ENCODE data around the gene ERC2.

ERC2 gene

GRCh38 chr3:55598224-55598623 is 870.0 kb downstream of the ERC2 start:
- Histone ChIP-seq H2BK12ac (ENCODE audit: low read length) (no peak overlapping the region), H4K8ac (ENCODE audit: low read depth, low read length) (no peak overlapping the region), H3K27me3 (ENCODE audit: insufficient read depth, low read length) (no peaks in the 10 kb centered on the region), H2AFZ (ENCODE audit: insufficient read depth, low read length, poor library complexity) (no peak overlapping the region), H2AK5ac (ENCODE audit: low read length) (no peak overlapping the region), H3K4me3 (ENCODE audit: low read depth, low read length) (no peak overlapping the region), H4K12ac (ENCODE audit: low read depth, low read length) (no peak overlapping the region), H3K79me2 (ENCODE audit: control insufficient read depth, insufficient read depth, low read length, poor library complexity) (no peaks in the 10 kb centered on the region), H3K4ac (ENCODE audit: low read depth, low read length) (no peak overlapping the region), H3K18ac (ENCODE audit: low read length) (no peak overlapping the region), H2BK5ac (ENCODE audit: low read depth, low read length, poor library complexity) (no peak overlapping the region), H3K9me3 (ENCODE audit: insufficient read depth, low read depth, low read length) (no peaks in the 10 kb centered on the region), H3K23ac (ENCODE audit: low read length) (no peak overlapping the region), H3K14ac (ENCODE audit: low read length) (no peak overlapping the region), H3K36me3 (ENCODE audit: control insufficient read depth in 1 of 2, insufficient read depth in 2 of 2, low read length in 2 of 2) (no peaks in the 10 kb centered on the region), H4K91ac (ENCODE audit: low read depth, low read length) (no peak overlapping the region), H3K4me1 (ENCODE audit: control insufficient read depth in 1 of 2, insufficient read depth in 2 of 2, low read length in 2 of 2) (peaks cover 0 to 7% of the 10 kb centered on the region in 2 experiments), H3K79me1 (ENCODE audit: low read length) (peaks cover 4% of the 10 kb centered on the region), H3K4me2 (ENCODE audit: low read length) (no peak overlapping the region), H3K27ac (ENCODE audit: low read depth, low read length) (no peak overlapping the region), H3K9ac (ENCODE audit: low read length) (no peak overlapping the region), H2BK120ac (ENCODE audit: insufficient read depth, low read length, poor library complexity) (no peak overlapping the region)
- DNase-seq: no peak
- WGBS (ENCODE audit: extremely low coverage, insufficient coverage, insufficient read length): no CpG with 5 or more reads among the region's 2 CpGs

GRCh38 chr3:55597641-55598040 is 870.6 kb downstream of the ERC2 start:
- H2BK120ac ChIP-seq (ENCODE audit: insufficient read depth, low read length, poor library complexity): no peak overlapping the region
- no CpG with 5 or more reads among the region's 4 CpGs for WGBS (ENCODE audit: extremely low coverage, insufficient coverage, insufficient read length)
- H3K27ac ChIP-seq (ENCODE audit: low read depth, low read length): no peak overlapping the region
- no peak overlapping the region for H4K91ac ChIP-seq (ENCODE audit: low read depth, low read length)
- no peaks in the 10 kb centered on the region for H3K9me3 ChIP-seq (ENCODE audit: insufficient read depth, low read depth, low read length)
- H3K18ac ChIP-seq (ENCODE audit: low read length): no peak overlapping the region
- no peak overlapping the region for H2BK12ac ChIP-seq (ENCODE audit: low read length)
- H3K79me2 ChIP-seq (ENCODE audit: control insufficient read depth, insufficient read depth, low read length, poor library complexity): no peaks in the 10 kb centered on the region
- no peak overlapping the region for H2BK5ac ChIP-seq (ENCODE audit: low read depth, low read length, poor library complexity)
- H3K4me3 ChIP-seq (ENCODE audit: low read depth, low read length): no peak overlapping the region
- H3K14ac ChIP-seq (ENCODE audit: low read length): no peak overlapping the region
- H2AK5ac ChIP-seq (ENCODE audit: low read length): no peak overlapping the region
- H3K23ac ChIP-seq (ENCODE audit: low read length): no peak overlapping the region
- H3K27me3 ChIP-seq (ENCODE audit: insufficient read depth, low read length): no peaks in the 10 kb centered on the region
- no peaks in the 10 kb centered on the region for H3K36me3 ChIP-seq (ENCODE audit: control insufficient read depth in 1 of 2, insufficient read depth in 2 of 2, low read length in 2 of 2)
- H2AFZ ChIP-seq (ENCODE audit: insufficient read depth, low read length, poor library complexity): no peak overlapping the region
- peaks cover 4% of the 10 kb centered on the region for H3K79me1 ChIP-seq (ENCODE audit: low read length)
- H3K4me2 ChIP-seq (ENCODE audit: low read length): no peak overlapping the region
- H4K8ac ChIP-seq (ENCODE audit: low read depth, low read length): no peak overlapping the region
- H3K4me1 ChIP-seq (ENCODE audit: control insufficient read depth in 1 of 2, insufficient read depth in 2 of 2, low read length in 2 of 2): peaks cover 0 to 9% of the 10 kb centered on the region in 2 experiments
- no peak for DNase-seq
- no peak overlapping the region for H3K4ac ChIP-seq (ENCODE audit: low read depth, low read length)
- H4K12ac ChIP-seq (ENCODE audit: low read depth, low read length): no peak overlapping the region
- no peak overlapping the region for H3K9ac ChIP-seq (ENCODE audit: low read length)

GRCh38 chr3:55596212-55596611 is 872.1 kb downstream of the ERC2 start:
- Histone ChIP-seq H2AK5ac (ENCODE audit: low read length) (no peak overlapping the region), H4K8ac (ENCODE audit: low read depth, low read length) (no peak overlapping the region), H2BK120ac (ENCODE audit: insufficient read depth, low read length, poor library complexity) (no peak overlapping the region), H3K27me3 (ENCODE audit: insufficient read depth, low read length) (no peaks in the 10 kb centered on the region), H4K91ac (ENCODE audit: low read depth, low read length) (no peak overlapping the region), H3K14ac (ENCODE audit: low read length) (no peak overlapping the region), H3K4ac (ENCODE audit: low read depth, low read length) (no peak overlapping the region), H3K9me3 (ENCODE audit: insufficient read depth, low read depth, low read length) (no peaks in the 10 kb centered on the region), H3K4me2 (ENCODE audit: low read length) (no peak overlapping the region), H3K9ac (ENCODE audit: low read length) (no peak overlapping the region), H3K4me1 (ENCODE audit: control insufficient read depth in 1 of 2, insufficient read depth in 2 of 2, low read length in 2 of 2) (peaks cover 0 to 11% of the 10 kb centered on the region in 2 experiments), H3K36me3 (ENCODE audit: control insufficient read depth in 1 of 2, insufficient read depth in 2 of 2, low read length in 2 of 2) (no peaks in the 10 kb centered on the region), H3K79me2 (ENCODE audit: control insufficient read depth, insufficient read depth, low read length, poor library complexity) (no peaks in the 10 kb centered on the region), H2BK5ac (ENCODE audit: low read depth, low read length, poor library complexity) (no peak overlapping the region), H3K79me1 (ENCODE audit: low read length) (no peaks in the 10 kb centered on the region), H3K23ac (ENCODE audit: low read length) (no peak overlapping the region), H3K18ac (ENCODE audit: low read length) (no peak overlapping the region), H2BK12ac (ENCODE audit: low read length) (no peak overlapping the region), H2AFZ (ENCODE audit: insufficient read depth, low read length, poor library complexity) (no peak overlapping the region), H4K12ac (ENCODE audit: low read depth, low read length) (no peak overlapping the region), H3K27ac (ENCODE audit: low read depth, low read length) (no peak overlapping the region), H3K4me3 (ENCODE audit: low read depth, low read length) (no peak overlapping the region)
- no CpG with 5 or more reads among the region's 2 CpGs for WGBS (ENCODE audit: extremely low coverage, insufficient coverage, insufficient read length)
- DNase-seq: no peak

GRCh38 chr3:55595420-55595819 is 872.8 kb downstream of the ERC2 start:
- Histone ChIP-seq H3K14ac (ENCODE audit: low read length) (no peak overlapping the region), H4K12ac (ENCODE audit: low read depth, low read length) (no peak overlapping the region), H3K79me1 (ENCODE audit: low read length) (no peaks in the 10 kb centered on the region)

More at GRCh38 chr3:55595420-55595819, 872.8 kb downstream of the ERC2 start:
- Histone ChIP-seq H2BK120ac (ENCODE audit: insufficient read depth, low read length, poor library complexity) (no peak overlapping the region), H3K4me1 (ENCODE audit: control insufficient read depth in 1 of 2, insufficient read depth in 2 of 2, low read length in 2 of 2) (peaks cover 0 to 7% of the 10 kb centered on the region in 2 experiments), H4K91ac (ENCODE audit: low read depth, low read length) (no peak overlapping the region), H3K4me3 (ENCODE audit: low read depth, low read length) (no peak overlapping the region), H3K79me2 (ENCODE audit: control insufficient read depth, insufficient read depth, low read length, poor library complexity) (no peaks in the 10 kb centered on the region), H3K23ac (ENCODE audit: low read length) (no peak overlapping the region), H3K4ac (ENCODE audit: low read depth, low read length) (no peak overlapping the region), H2BK5ac (ENCODE audit: low read depth, low read length, poor library complexity) (no peak overlapping the region), H3K36me3 (ENCODE audit: control insufficient read depth in 1 of 2, insufficient read depth in 2 of 2, low read length in 2 of 2) (no peaks in the 10 kb centered on the region), H4K8ac (ENCODE audit: low read depth, low read length) (no peak overlapping the region), H3K9ac (ENCODE audit: low read length) (no peak overlapping the region), H3K9me3 (ENCODE audit: insufficient read depth, low read depth, low read length) (no peaks in the 10 kb centered on the region), H3K4me2 (ENCODE audit: low read length) (no peak overlapping the region), H3K27me3 (ENCODE audit: insufficient read depth, low read length) (no peaks in the 10 kb centered on the region), H2AK5ac (ENCODE audit: low read length) (no peak overlapping the region), H3K18ac (ENCODE audit: low read length) (no peak overlapping the region), H2BK12ac (ENCODE audit: low read length) (no peak overlapping the region), H2AFZ (ENCODE audit: insufficient read depth, low read length, poor library complexity) (no peak overlapping the region), H3K27ac (ENCODE audit: low read depth, low read length) (no peak overlapping the region)
- WGBS (ENCODE audit: extremely low coverage, insufficient coverage, insufficient read length): no CpG with 5 or more reads among the region's 4 CpGs
- no peak for DNase-seq
